GM19023 (cell line): Measurements from ENCODE around the gene C12orf75.
"Not testable (repeated sequence)": the region's sequence is repeated elsewhere in the genome, so short reads cannot be mapped to it uniquely, and the experiment has no call there.

Experiments used
- ATAC-seq: cut with Tn5 transposase; IDR thresholded peaks from one replicate; pipeline ENCODE4 v1.9.1; 2021; ENCODE audit warnings: mild to moderate bottlenecking, moderate library complexity; ENCODE audit not compliant: unreplicated experiment

Gene C12orf75

GRCh38 chr12:105369014-105369413 lies 38.5 kb downstream of the C12orf75 start:
- ATAC-seq: no peak

- no peak for ATAC-seq
Observed at GRCh38 chr12:105374303-105374702, 43.8 kb downstream of the C12orf75 start.

- ATAC-seq: no peak
Observed at GRCh38 chr12:105377077-105377476, 46.6 kb downstream of the C12orf75 start.

- no peak for ATAC-seq
Observed at GRCh38 chr12:105378911-105379310, 48.4 kb downstream of the C12orf75 start.

GRCh38 chr12:105382771-105383622 lies 52.5 kb downstream of the C12orf75 start:
- no peak for ATAC-seq

GRCh38 chr12:105384220-105384619 lies 53.7 kb downstream of the C12orf75 start:
- no peak for ATAC-seq

- no peak for ATAC-seq
Observed at GRCh38 chr12:105384916-105385535, 54.5 kb downstream of the C12orf75 start.

GRCh38 chr12:105386431-105386830 lies 55.9 kb downstream of the C12orf75 start:
- no peak for ATAC-seq

GRCh38 chr12:105391231-105391630 lies 60.7 kb downstream of the C12orf75 start:
- no peak for ATAC-seq

GRCh38 chr12:105393587-105393986 lies 63.1 kb downstream of the C12orf75 start:
- ATAC-seq: no peak

GRCh38 chr12:105396024-105396423 lies 65.5 kb downstream of the C12orf75 start:
- ATAC-seq: no peak

GRCh38 chr12:105396983-105397382 lies 66.5 kb downstream of the C12orf75 start:
- no peak for ATAC-seq

GRCh38 chr12:105398930-105399329 lies 68.4 kb downstream of the C12orf75 start:
- ATAC-seq: no peak

GRCh38 chr12:105399428-105400081 lies 69.1 kb downstream of the C12orf75 start:
- ATAC-seq: no peak

GRCh38 chr12:105400227-105400626 lies 69.7 kb downstream of the C12orf75 start:
- no peak for ATAC-seq

GRCh38 chr12:105401198-105401597 lies 70.7 kb downstream of the C12orf75 start:
- ATAC-seq: no peak

GRCh38 chr12:105402366-105402765 lies 71.9 kb downstream of the C12orf75 start:
- ATAC-seq: no peak

- ATAC-seq: no peak
Observed at GRCh38 chr12:105403095-105403494, 72.6 kb downstream of the C12orf75 start.

GRCh38 chr12:105404134-105404533 lies 73.6 kb downstream of the C12orf75 start:
- not testable (repeated sequence) for ATAC-seq

- ATAC-seq: no peak
Observed at GRCh38 chr12:105406497-105406896, 76.0 kb downstream of the C12orf75 start.

GRCh38 chr12:105409279-105409678 lies 78.8 kb downstream of the C12orf75 start:
- no peak for ATAC-seq
